GM18907 (cell line): Measurements from ENCODE around the gene POLR2L.
A peak's percentile ranks its signal among the peaks of the same experiment; 100 is the strongest.

Experiments
- ATAC-seq: cut with Tn5 transposase; IDR thresholded peaks from one replicate; pipeline ENCODE4 v1.9.1; 2021; ENCODE audit warnings: mild to moderate bottlenecking, moderate library complexity; ENCODE audit not compliant: unreplicated experiment

The POLR2L gene

GRCh38 chr11:797296-798092 is 44.8 kb downstream of the POLR2L start:
- peak; percentile 41 for ATAC-seq

- ATAC-seq, result no peak
Measured at GRCh38 chr11:796565-797295, 45.6 kb downstream of the POLR2L start.

GRCh38 chr11:795634-796564 is 46.4 kb downstream of the POLR2L start:
- ATAC-seq, result no peak

GRCh38 chr11:794766-795633 is 47.3 kb downstream of the POLR2L start:
- ATAC-seq, result no peak

GRCh38 chr11:794013-794765 is 48.1 kb downstream of the POLR2L start:
- no peak for ATAC-seq

GRCh38 chr11:793556-793955 is 48.8 kb downstream of the POLR2L start:
- ATAC-seq, result no peak

- no peak for ATAC-seq
Measured at GRCh38 chr11:792873-793272, 49.5 kb downstream of the POLR2L start.

- ATAC-seq, result no peak
Measured at GRCh38 chr11:792535-792821, 49.9 kb downstream of the POLR2L start.

- no peak for ATAC-seq
Measured at GRCh38 chr11:791658-792534, 50.4 kb downstream of the POLR2L start.

- ATAC-seq, result no peak
Measured at GRCh38 chr11:790721-791564, 51.4 kb downstream of the POLR2L start.

- ATAC-seq, result no peak
Measured at GRCh38 chr11:789943-790342, 52.4 kb downstream of the POLR2L start, which contains the start of gene CEND1. CEND1 (minus strand) TSS chr11:790090; CDS start chr11:788576, 1,514 bp downstream.
